ENCODE data around the gene ZBTB7C.
A peak's percentile ranks its signal among the peaks of the same experiment; 100 is the strongest.

- TF ChIP-seq, protein P1, sequence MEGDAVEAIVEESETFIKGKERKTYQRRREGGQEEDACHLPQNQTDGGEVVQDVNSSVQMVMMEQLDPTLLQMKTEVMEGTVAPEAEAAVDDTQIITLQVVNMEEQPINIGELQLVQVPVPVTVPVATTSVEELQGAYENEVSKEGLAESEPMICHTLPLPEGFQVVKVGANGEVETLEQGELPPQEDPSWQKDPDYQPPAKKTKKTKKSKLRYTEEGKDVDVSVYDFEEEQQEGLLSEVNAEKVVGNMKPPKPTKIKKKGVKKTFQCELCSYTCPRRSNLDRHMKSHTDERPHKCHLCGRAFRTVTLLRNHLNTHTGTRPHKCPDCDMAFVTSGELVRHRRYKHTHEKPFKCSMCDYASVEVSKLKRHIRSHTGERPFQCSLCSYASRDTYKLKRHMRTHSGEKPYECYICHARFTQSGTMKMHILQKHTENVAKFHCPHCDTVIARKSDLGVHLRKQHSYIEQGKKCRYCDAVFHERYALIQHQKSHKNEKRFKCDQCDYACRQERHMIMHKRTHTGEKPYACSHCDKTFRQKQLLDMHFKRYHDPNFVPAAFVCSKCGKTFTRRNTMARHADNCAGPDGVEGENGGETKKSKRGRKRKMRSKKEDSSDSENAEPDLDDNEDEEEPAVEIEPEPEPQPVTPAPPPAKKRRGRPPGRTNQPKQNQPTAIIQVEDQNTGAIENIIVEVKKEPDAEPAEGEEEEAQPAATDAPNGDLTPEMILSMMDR (conservative IDR thresholded peaks at IDR 0.05; ENCODE audit: low read length) = 0 out of 2 replicates have a peak, but pooled peaks have one; percentile 33
- no peak for TF ChIP-seq EZH2phosphoT487 (IDR thresholded peaks at IDR 0.05; ENCODE audit: borderline replicate concordance, low read depth, low read length)
These were observed 385.7 kb downstream of the ZBTB7C start for GRCh38 chr18:48023334-48024008.

All from OCI-LY7 (cell line).